ENCODE data around the gene COX7A2.

The COX7A2 gene

GRCh38 chr6:75278474-75279077 lies 35.0 kb upstream of the COX7A2 start:
- Mint-ChIP-seq H3K9me3 (no peaks in the 10 kb centered on the region), H3K36me3 (peaks cover 25% of the 10 kb centered on the region), H3K4me3 (peak overlapping the region; percentile 23), H3K27ac (peak overlapping the region; percentile 92), H3K4me1 (peaks cover 78% of the 10 kb centered on the region), H3K27me3 (no peaks in the 10 kb centered on the region)

- H3K9me3 Mint-ChIP-seq: no peaks in the 10 kb centered on the region
- H3K27ac Mint-ChIP-seq: peak overlapping the region; percentile 79
- H3K36me3 Mint-ChIP-seq: peaks cover 41% of the 10 kb centered on the region
- H3K4me1 Mint-ChIP-seq: peaks cover 82% of the 10 kb centered on the region
- H3K4me3 Mint-ChIP-seq: peak overlapping the region; percentile 16
- H3K27me3 Mint-ChIP-seq: no peaks in the 10 kb centered on the region
Observed at GRCh38 chr6:75275067-75275466, 31.5 kb upstream of the COX7A2 start.

GRCh38 chr6:75273009-75273408 lies 29.4 kb upstream of the COX7A2 start:
- no peaks in the 10 kb centered on the region for H3K27me3 Mint-ChIP-seq
- H3K4me3 Mint-ChIP-seq: no peak overlapping the region
- H3K4me1 Mint-ChIP-seq: peaks cover 81% of the 10 kb centered on the region
- no peak overlapping the region for H3K27ac Mint-ChIP-seq
- H3K9me3 Mint-ChIP-seq: no peaks in the 10 kb centered on the region
- peaks cover 33% of the 10 kb centered on the region for H3K36me3 Mint-ChIP-seq

GRCh38 chr6:75272145-75272840 lies 28.7 kb upstream of the COX7A2 start:
- peaks cover 87% of the 10 kb centered on the region for H3K4me1 Mint-ChIP-seq
- no peak overlapping the region for H3K4me3 Mint-ChIP-seq
- no peaks in the 10 kb centered on the region for H3K9me3 Mint-ChIP-seq
- no peaks in the 10 kb centered on the region for H3K27me3 Mint-ChIP-seq
- peak overlapping the region; percentile 32 for H3K27ac Mint-ChIP-seq
- peaks cover 33% of the 10 kb centered on the region for H3K36me3 Mint-ChIP-seq

- no peaks in the 10 kb centered on the region for H3K9me3 Mint-ChIP-seq
- peaks cover 63% of the 10 kb centered on the region for H3K4me1 Mint-ChIP-seq
- H3K27ac Mint-ChIP-seq: peak overlapping the region; percentile 26
- no peak overlapping the region for H3K4me3 Mint-ChIP-seq
- H3K27me3 Mint-ChIP-seq: no peaks in the 10 kb centered on the region
- H3K36me3 Mint-ChIP-seq: peaks cover 19% of the 10 kb centered on the region
Observed at GRCh38 chr6:75268988-75269354, 25.4 kb upstream of the COX7A2 start.

- Mint-ChIP-seq H3K9me3 (no peaks in the 10 kb centered on the region), H3K36me3 (peaks cover 16% of the 10 kb centered on the region), H3K27me3 (no peaks in the 10 kb centered on the region), H3K4me3 (no peak overlapping the region), H3K27ac (no peak overlapping the region), H3K4me1 (peaks cover 59% of the 10 kb centered on the region)
Observed at GRCh38 chr6:75268121-75268987, 24.8 kb upstream of the COX7A2 start.

GRCh38 chr6:75267461-75267860 lies 23.9 kb upstream of the COX7A2 start:
- H3K27ac Mint-ChIP-seq: peak overlapping the region; percentile 23

GRCh38 chr6:75266716-75267291 lies 23.2 kb upstream of the COX7A2 start:
- Mint-ChIP-seq H3K27me3 (no peaks in the 10 kb centered on the region), H3K27ac (no peak overlapping the region), H3K9me3 (no peaks in the 10 kb centered on the region), H3K4me3 (no peak overlapping the region), H3K36me3 (peaks cover 9% of the 10 kb centered on the region), H3K4me1 (peaks cover 45% of the 10 kb centered on the region)

More at GRCh38 chr6:75267461-75267860, 23.9 kb upstream of the COX7A2 start:
- Mint-ChIP-seq H3K4me3 (no peak overlapping the region), H3K27me3 (no peaks in the 10 kb centered on the region), H3K4me1 (peaks cover 52% of the 10 kb centered on the region), H3K36me3 (peaks cover 11% of the 10 kb centered on the region), H3K9me3 (no peaks in the 10 kb centered on the region)

- no peak overlapping the region for H3K4me3 Mint-ChIP-seq
- no peaks in the 10 kb centered on the region for H3K27me3 Mint-ChIP-seq
- no peak overlapping the region for H3K27ac Mint-ChIP-seq
- peaks cover 7% of the 10 kb centered on the region for H3K36me3 Mint-ChIP-seq
- no peaks in the 10 kb centered on the region for H3K9me3 Mint-ChIP-seq
- peaks cover 17% of the 10 kb centered on the region for H3K4me1 Mint-ChIP-seq
Observed at GRCh38 chr6:75263401-75263750, 19.8 kb upstream of the COX7A2 start.

GRCh38 chr6:75262716-75263400 lies 19.3 kb upstream of the COX7A2 start:
- H3K27ac Mint-ChIP-seq: no peak overlapping the region
- no peaks in the 10 kb centered on the region for H3K27me3 Mint-ChIP-seq
- H3K4me3 Mint-ChIP-seq: no peak overlapping the region
- H3K36me3 Mint-ChIP-seq: peaks cover 7% of the 10 kb centered on the region
- H3K9me3 Mint-ChIP-seq: no peaks in the 10 kb centered on the region
- peaks cover 12% of the 10 kb centered on the region for H3K4me1 Mint-ChIP-seq

GRCh38 chr6:75261299-75261698 lies 17.7 kb upstream of the COX7A2 start:
- H3K4me3 Mint-ChIP-seq: no peak overlapping the region
- H3K4me1 Mint-ChIP-seq: no peaks in the 10 kb centered on the region
- H3K27ac Mint-ChIP-seq: no peak overlapping the region
- H3K36me3 Mint-ChIP-seq: peaks cover 7% of the 10 kb centered on the region
- H3K9me3 Mint-ChIP-seq: no peaks in the 10 kb centered on the region
- no peaks in the 10 kb centered on the region for H3K27me3 Mint-ChIP-seq

GRCh38 chr6:75257343-75258087 lies 13.9 kb upstream of the COX7A2 start:
- no peak overlapping the region for H3K27ac Mint-ChIP-seq
- no peak overlapping the region for H3K4me3 Mint-ChIP-seq
- H3K9me3 Mint-ChIP-seq: no peaks in the 10 kb centered on the region
- H3K36me3 Mint-ChIP-seq: peaks cover 7% of the 10 kb centered on the region
- H3K27me3 Mint-ChIP-seq: no peaks in the 10 kb centered on the region
- no peaks in the 10 kb centered on the region for H3K4me1 Mint-ChIP-seq

GRCh38 chr6:75250552-75250951 lies 7.0 kb upstream of the COX7A2 start:
- Mint-ChIP-seq H3K27ac (no peak overlapping the region), H3K4me3 (no peak overlapping the region), H3K27me3 (peaks cover 7% of the 10 kb centered on the region), H3K9me3 (no peaks in the 10 kb centered on the region), H3K36me3 (peaks cover 2% of the 10 kb centered on the region), H3K4me1 (peaks cover 2% of the 10 kb centered on the region)

GRCh38 chr6:75249837-75250236 lies 6.2 kb upstream of the COX7A2 start:
- H3K27me3 Mint-ChIP-seq: peaks cover 9% of the 10 kb centered on the region
- no peak overlapping the region for H3K4me3 Mint-ChIP-seq
- H3K36me3 Mint-ChIP-seq: peaks cover 2% of the 10 kb centered on the region
- no peaks in the 10 kb centered on the region for H3K9me3 Mint-ChIP-seq
- peak overlapping the region; percentile 60 for H3K27ac Mint-ChIP-seq
- peaks cover 5% of the 10 kb centered on the region for H3K4me1 Mint-ChIP-seq

- no peaks in the 10 kb centered on the region for H3K36me3 Mint-ChIP-seq
- no peaks in the 10 kb centered on the region for H3K9me3 Mint-ChIP-seq
- no peak overlapping the region for H3K4me3 Mint-ChIP-seq
- H3K4me1 Mint-ChIP-seq: peaks cover 23% of the 10 kb centered on the region
- peaks cover 9% of the 10 kb centered on the region for H3K27me3 Mint-ChIP-seq
- H3K27ac Mint-ChIP-seq: no peak overlapping the region
Observed at GRCh38 chr6:75246386-75246785, 2.8 kb upstream of the COX7A2 start.

All from activated naive CD4-positive, alpha-beta T cell treated with anti-CD3 and anti-CD28 coated beads, Interleukin-2, amount 50 U/mL, for 24 hours (primary cell).